CD14-positive monocyte (primary cell): ENCODE measurements around the gene LDB3. TPM values are rescaled to one million over a fixed set of nuclear protein-coding genes. Genes with fewer than 3 reads are reported as not detected.

Experiments used
- DNase-seq, 3 donors: peaks; one replicate each; pipeline ENCODE4 v3.0.0-alpha.2; 2011 to 2022
- H2AFZ ChIP-seq: 2 replicates; pipeline ENCODE4 v1.6.0; 2012; ENCODE audit warnings: mild to moderate bottlenecking, low read depth, low read length, inconsistent platforms; ENCODE audit not compliant: insufficient read depth, poor library complexity, severe bottlenecking
- H3K27ac ChIP-seq, 2 donors: 1 replicate in 1 of 2; 2 replicates in 1 of 2; pipeline ENCODE4 v1.5.1; 2012 to 2013; ENCODE audit warnings: low read length in 2 of 2, control low read depth in 1 of 2, inconsistent platforms in 1 of 2, low read depth in 1 of 2, mild to moderate bottlenecking in 1 of 2
- H3K27me3 ChIP-seq, 2 donors: one replicate each; pipeline versions ENCODE4 v1.6.0 to v1.6.1; 2011 to 2013; ENCODE audit warnings: low read length in 2 of 2; ENCODE audit not compliant: control insufficient read depth in 2 of 2, insufficient read depth in 2 of 2
- H3K36me3 ChIP-seq, 2 donors: replicated peaks in 1 of 2; 1 replicate in 1 of 2; 2 replicates in 1 of 2; pipeline versions ENCODE4 v1.5.1 to v1.6.1; 2012 to 2013; ENCODE audit warnings: low read length in 2 of 2, control low read depth in 1 of 2, inconsistent platforms in 1 of 2, mild to moderate bottlenecking in 1 of 2; ENCODE audit not compliant: insufficient read depth in 2 of 2, control insufficient read depth in 1 of 2
- H3K4me1 ChIP-seq, 2 donors: 1 replicate in 1 of 2; 2 replicates in 1 of 2; pipeline versions ENCODE4 v1.5.1 to v1.6.1; 2012 to 2013; ENCODE audit warnings: low read length in 2 of 2, control low read depth in 1 of 2, inconsistent platforms in 1 of 2, mild to moderate bottlenecking in 1 of 2, moderate library complexity in 1 of 2; ENCODE audit not compliant: insufficient read depth in 2 of 2, control insufficient read depth in 1 of 2
- H3K4me2 ChIP-seq: replicated peaks from 2 replicates; pipeline ENCODE3; 2012; ENCODE audit warnings: low read length, moderate library complexity, mild to moderate bottlenecking; ENCODE audit not compliant: poor library complexity, severe bottlenecking; ENCODE audit errors: extremely low read depth
- H3K4me3 ChIP-seq, 3 experiments: fragments of 200-600 bp in 1 of 3; sonication (generic) in 1 of 3; replicated peaks in 1 of 3; 1 replicate in 2 of 3; 2 replicates in 1 of 3; pipeline ENCODE4 v1.5.1; 2011 to 2013; ENCODE audit warnings: low read length in 3 of 3, mild to moderate bottlenecking in 3 of 3, control low read depth in 2 of 3, low read depth in 2 of 3, inconsistent platforms in 1 of 3, moderate library complexity in 1 of 3
- H3K79me2 ChIP-seq: 2 replicates; pipeline ENCODE4 v1.6.0; 2012; ENCODE audit warnings: mild to moderate bottlenecking, control low read depth, inconsistent platforms, low read length, moderate library complexity; ENCODE audit not compliant: insufficient read depth
- H3K9ac ChIP-seq: 2 replicates; pipeline ENCODE4 v1.6.0; 2017; ENCODE audit warnings: low read length, mild to moderate bottlenecking; ENCODE audit not compliant: insufficient read depth, poor library complexity, severe bottlenecking
- H3K9me3 ChIP-seq, 2 donors: replicated peaks in 1 of 2; 1 replicate in 1 of 2; 2 replicates in 1 of 2; pipeline versions ENCODE4 v1.5.1 to v1.6.1; 2012 to 2013; ENCODE audit warnings: low read length in 2 of 2, control low read depth in 1 of 2; ENCODE audit not compliant: control insufficient read depth in 1 of 2, insufficient read depth in 1 of 2
- H4K20me1 ChIP-seq: 2 replicates; pipeline ENCODE4 v1.6.0; 2012; ENCODE audit warnings: mild to moderate bottlenecking, low read length, control low read depth, moderate library complexity; ENCODE audit not compliant: insufficient read depth
- H3K27ac Mint-ChIP-seq, 7 donors: one replicate each; pipeline ENCODE4 v1.8.0; 2020; ENCODE audit warnings: mild to moderate bottlenecking in 7 of 7, mixed read lengths in 7 of 7, moderate library complexity in 6 of 7, inconsistent platforms in 2 of 7
- H3K27me3 Mint-ChIP-seq, 3 donors: one replicate each; pipeline ENCODE4 v1.8.0; 2021 to 2022; ENCODE audit warnings: low read depth in 3 of 3, mild to moderate bottlenecking in 3 of 3, mixed read lengths in 3 of 3, moderate library complexity in 3 of 3, inconsistent platforms in 1 of 3
- H3K36me3 Mint-ChIP-seq, 2 donors: one replicate each; pipeline ENCODE4 v1.8.0; 2020; ENCODE audit warnings: mixed read lengths in 2 of 2, inconsistent platforms in 1 of 2, mild to moderate bottlenecking in 1 of 2
- H3K4me1 Mint-ChIP-seq: one replicate; pipeline ENCODE4 v1.8.0; 2020; ENCODE audit warnings: mild to moderate bottlenecking, mixed read lengths
- H3K4me3 Mint-ChIP-seq, 2 donors: one replicate each; pipeline ENCODE4 v1.8.0; 2020; ENCODE audit warnings: mild to moderate bottlenecking in 2 of 2, mixed read lengths in 2 of 2, moderate library complexity in 1 of 2
- H3K9me3 Mint-ChIP-seq, 7 donors: one replicate each; pipeline ENCODE4 v1.8.0; 2020 to 2022; ENCODE audit warnings: mixed read lengths in 7 of 7, mild to moderate bottlenecking in 6 of 7, moderate library complexity in 6 of 7, inconsistent platforms in 2 of 7
- CTCF ChIP-seq: fragments of 200-600 bp; IDR thresholded peaks from one replicate; pipeline ENCODE4 v1.8.0; 2022; ENCODE audit warnings: antibody characterized with exemption, mild to moderate bottlenecking
- WGBS: methylation state at CpG from one replicate; pipeline ENCODE4 v1.1.5; 2013; ENCODE audit warnings: missing lambda C conversion rate; ENCODE audit not compliant: insufficient coverage; 5-methylcytosine and 5-hydroxymethylcytosine counted together
- intact Hi-C, 2 donors: fragments of 100-400 bp; cut with micrococcal nuclease; formaldehyde crosslinking; loops; one replicate each; pipeline versions ENCODE4 v1.15.0 to v1.15.1; 2023
- polyA plus RNA-seq, 3 donors: library from polyadenylated mRNA; depleted of rRNA in 1 of 3; unstranded in 2 of 3; stranded (reverse) in 1 of 3; fragments of 300-500 nt in 2 of 3; fragments of >200 nt in 1 of 3; fragmentation: Illumina TruSeq in 2 of 3; gene quantifications; 1 replicate in 2 of 3; 2 replicates in 1 of 3; pipeline ENCODE4 v1.2.3, GENCODE V29; 2012 to 2021

LDB3 gene
- polyA plus RNA-seq, 3 donors, result not detected

- no peak overlapping the region for H3K4me3 Mint-ChIP-seq
- DNase-seq, result no peak
- no peaks in the 10 kb centered on the region for H4K20me1 ChIP-seq
- no peaks in the 10 kb centered on the region for H3K79me2 ChIP-seq
- TF ChIP-seq CTCF, result no peak
- no peaks in the 10 kb centered on the region for H3K4me1 ChIP-seq
- no peak overlapping the region for H3K9ac ChIP-seq
- no peaks in the 10 kb centered on the region for H3K9me3 Mint-ChIP-seq
- H3K4me3 ChIP-seq, result no peak overlapping the region
- peaks cover 0 to 5% (median 2%) of the 10 kb centered on the region in 3 donors for H3K27me3 Mint-ChIP-seq
- H3K4me1 Mint-ChIP-seq, result no peaks in the 10 kb centered on the region
- no peaks in the 10 kb centered on the region for H3K9me3 ChIP-seq
- H3K4me2 ChIP-seq, result no peak overlapping the region
- H3K27ac ChIP-seq, result no peak overlapping the region
- H3K36me3 Mint-ChIP-seq, result no peaks in the 10 kb centered on the region
- WGBS, result 96% methylated on average over 3 of the region's 19 CpGs
- no peak overlapping the region for H2AFZ ChIP-seq
- intact Hi-C loops, result no loop called here
- H3K27me3 ChIP-seq, result no peaks in the 10 kb centered on the region
- no peaks in the 10 kb centered on the region for H3K36me3 ChIP-seq
- H3K27ac Mint-ChIP-seq, result no peak overlapping the region
Measured at GRCh38 chr10:86659161-86659691, 9.1 kb upstream of the LDB3 start.

GRCh38 chr10:86659721-86660453, 8.4 kb upstream of the LDB3 start:
- Histone ChIP-seq H3K4me1 (no peaks in the 10 kb centered on the region), H3K9ac (no peak overlapping the region), H4K20me1 (no peaks in the 10 kb centered on the region), H2AFZ (no peak overlapping the region), H3K27ac (no peak overlapping the region), H3K79me2 (no peaks in the 10 kb centered on the region), H3K9me3 (no peaks in the 10 kb centered on the region), H3K4me2 (no peak overlapping the region), H3K27me3 (no peaks in the 10 kb centered on the region), H3K36me3 (no peaks in the 10 kb centered on the region), H3K4me3 (no peak overlapping the region)
- TF ChIP-seq CTCF, result no peak
- peak overlapping the region in 1 of 7 donors; percentile 72 for H3K27ac Mint-ChIP-seq
- peaks cover 0 to 5% (median 2%) of the 10 kb centered on the region in 3 donors for H3K27me3 Mint-ChIP-seq
- 84% methylated on average over 14 of the region's 17 CpGs for WGBS
- H3K9me3 Mint-ChIP-seq, result no peaks in the 10 kb centered on the region
- H3K36me3 Mint-ChIP-seq, result no peaks in the 10 kb centered on the region
- H3K4me3 Mint-ChIP-seq, result no peak overlapping the region
- intact Hi-C loops, result no loop called here
- no peak for DNase-seq
- no peaks in the 10 kb centered on the region for H3K4me1 Mint-ChIP-seq
